K562 (cell line): ENCODE results near the gene EPHB1. TPM values are rescaled to one million over a fixed set of nuclear protein-coding genes. Genes with fewer than 3 reads are reported as not detected.

Experiments used
- ATAC-seq: fragments of 200-7000 bp; cut with Tn5 transposase; 3 replicates; pipeline ENCODE4 v1.9.1; 2020; ENCODE audit warnings: moderate library complexity
- BruUV-seq: library from RNA; stranded (reverse); fragments of 400-500 nt; replicated peaks from 2 replicates; lab custom pipeline; 2021; lab: Mats Ljungman, UMichigan
- CTCF ChIA-PET: fragments of 300-600 bp; formaldehyde crosslinking; extraction: SDS; loops from one replicate; lab custom pipeline; 2021; ENCODE audit warnings: low intra/inter-chr PET ratio; lab: Yijun Ruan, JAX
- POLR2A ChIA-PET: fragments of 300-600, 350-650 bp; sonication (Branson Sonifier 250); formaldehyde crosslinking; extraction: SDS; loops from one replicate; lab custom pipeline; 2021; ENCODE audit warnings: antibody characterized with exemption, inconsistent platforms; lab: Yijun Ruan, JAX
- DNase-seq, 4 experiments: peaks; one replicate each; pipeline versions ENCODE4 v3.0.0 to v3.0.0-alpha.2; 2011 to 2018; ENCODE audit warnings: low spot score in 3 of 4, mixed read lengths in 3 of 4; ENCODE audit errors: extremely low read depth in 1 of 4
- FAIRE-seq: peaks from 2 replicates; lab custom pipeline; 2011; peaks lifted over from hg19 to GRCh38; lab: Jason Lieb, UNC
- H2AFZ ChIP-seq: 2 replicates; pipeline ENCODE4 v1.6.0; 2011; ENCODE audit warnings: low read depth, low read length, control low read depth, inconsistent platforms
- H3K27ac ChIP-seq: fragments of 200-600 bp; 3 replicates; pipeline ENCODE4 v1.8.0; 2011; ENCODE audit warnings: low read depth, mild to moderate bottlenecking, control low read depth, inconsistent platforms, low read length, moderate library complexity, mixed read lengths; ENCODE audit errors: extremely low read depth
- H3K27me3 ChIP-seq, 2 experiments: fragments of 300-600 bp in 1 of 2; 2 replicates in 1 of 2; 3 replicates in 1 of 2; pipeline versions ENCODE4 v1.6.0 to v1.8.0; 2011; ENCODE audit warnings: inconsistent platforms in 2 of 2, low read length in 2 of 2, mild to moderate bottlenecking in 1 of 2, mixed read lengths in 1 of 2, moderate library complexity in 1 of 2; ENCODE audit not compliant: control insufficient read depth in 2 of 2, insufficient read depth in 2 of 2
- H3K36me3 ChIP-seq: fragments of 300-600 bp; 3 replicates; pipeline ENCODE4 v1.8.0; 2011; ENCODE audit warnings: mild to moderate bottlenecking, low read length, inconsistent platforms; ENCODE audit not compliant: control insufficient read depth, insufficient read depth
- H3K4me1 ChIP-seq, 2 experiments: fragments of 200-600 bp in 1 of 2; replicated peaks in 1 of 2; 2 replicates in 1 of 2; 3 replicates in 1 of 2; pipeline versions ENCODE4 v1.5.1 to v1.8.0; 2011; ENCODE audit warnings: inconsistent platforms in 2 of 2, low read length in 2 of 2, mild to moderate bottlenecking in 1 of 2, mixed read lengths in 1 of 2, moderate library complexity in 1 of 2; ENCODE audit not compliant: control insufficient read depth in 2 of 2, insufficient read depth in 2 of 2
- H3K4me2 ChIP-seq: 2 replicates; pipeline ENCODE4 v1.6.1; 2011; ENCODE audit warnings: low read length, control low read depth, inconsistent platforms, mixed read lengths; ENCODE audit not compliant: insufficient read depth
- H3K4me3 ChIP-seq: fragments of 200-600 bp; sonication (generic), shearing (Covaris generic); 2 replicates; pipeline ENCODE4 v1.5.1; 2016; ENCODE audit warnings: control low read depth, inconsistent platforms
- H3K79me2 ChIP-seq: fragments of 200-600 bp; 3 replicates; pipeline ENCODE4 v1.8.0; 2011; ENCODE audit warnings: low read length, inconsistent platforms; ENCODE audit not compliant: control insufficient read depth, insufficient read depth
- H3K9ac ChIP-seq, 2 experiments: 2 replicates each; pipeline versions ENCODE4 v1.6.0 to v1.6.1; 2011; ENCODE audit warnings: low read depth in 2 of 2, low read length in 2 of 2, control low read depth in 1 of 2, inconsistent platforms in 1 of 2, mild to moderate bottlenecking in 1 of 2, mixed read lengths in 1 of 2; ENCODE audit not compliant: insufficient read depth in 1 of 2
- H3K9me1 ChIP-seq: one replicate; pipeline ENCODE4 v1.6.0; 2011; ENCODE audit warnings: inconsistent platforms, mild to moderate bottlenecking, low read length, moderate library complexity; ENCODE audit not compliant: control insufficient read depth, insufficient read depth
- H3K9me3 ChIP-seq: replicated peaks from 2 replicates; pipeline ENCODE4 v1.5.1; 2011; ENCODE audit warnings: low read depth, low read length, inconsistent platforms; ENCODE audit not compliant: control insufficient read depth, insufficient read depth
- H4K20me1 ChIP-seq: replicated peaks from 2 replicates; pipeline ENCODE4 v1.6.1; 2011; ENCODE audit warnings: low read length, inconsistent platforms, mixed read lengths; ENCODE audit not compliant: control insufficient read depth, insufficient read depth
- CBX3 ChIP-seq, 2 experiments: IDR thresholded peaks; 1 replicate in 1 of 2; 2 replicates in 1 of 2; pipeline ENCODE4 v1.6.1; 2012; ENCODE audit warnings: inconsistent platforms in 2 of 2, low read length in 2 of 2, borderline replicate concordance in 1 of 2, control low read depth in 1 of 2
- LEF1 ChIP-seq: fragments of 450-650 bp; IDR thresholded peaks from 2 replicates; pipeline ENCODE4 v1.6.1; 2016; ENCODE audit warnings: mild to moderate bottlenecking
- NCOA4 ChIP-seq: fragments of 450-650 bp; IDR thresholded peaks from 2 replicates; pipeline ENCODE4 v1.6.1; 2018; ENCODE audit warnings: mild to moderate bottlenecking; ENCODE audit not compliant: partially characterized antibody
- NR0B1 ChIP-seq: fragments of 450-650 bp; IDR thresholded peaks from one replicate; pipeline ENCODE4 v1.6.1; 2018; ENCODE audit warnings: mild to moderate bottlenecking, moderate library complexity; ENCODE audit not compliant: partially characterized antibody
- RBM25 ChIP-seq: fragments of 200-400 bp; formaldehyde crosslinking; IDR thresholded peaks from 2 replicates; pipeline ENCODE4 v1.6.1; 2018; ENCODE audit warnings: low read length, low read depth, moderate library complexity; ENCODE audit not compliant: severe bottlenecking
- TEAD1 ChIP-seq, 2 experiments: fragments of 450-650 bp in 1 of 2; sonication (generic) in 1 of 2; formaldehyde crosslinking; IDR thresholded peaks; 2 replicates each; pipeline versions ENCODE4 v1.4.0 to v1.8.0; 2020 to 2022; ENCODE audit warnings: mild to moderate bottlenecking in 2 of 2, missing genetic modification reagents in 1 of 2
- WGBS: fragments of 100-300 bp; shearing (Covaris generic); methylation state at CpG from one replicate; pipeline ENCODE4 v1.1.6; 2016; ENCODE audit warnings: low coverage, mixed read lengths; ENCODE audit not compliant: insufficient coverage; ENCODE audit errors: missing lambda C conversion rate; 5-methylcytosine and 5-hydroxymethylcytosine counted together
- in situ Hi-C: fragments of 300-500 bp; cut with MboI; formaldehyde crosslinking; loops from 4 replicates; pipeline ENCODE4 v1.15.0; 2018; ENCODE audit warnings: inconsistent platforms, mixed read lengths
- intact Hi-C: fragments of 100-400 bp; cut with micrococcal nuclease; formaldehyde crosslinking; loops from 2 replicates; pipeline ENCODE4 v1.14.2; 2022
- polyA plus RNA-seq, 8 experiments: library from polyadenylated mRNA; depleted of rRNA in 4 of 8; stranded (reverse) in 5 of 8; unstranded in 3 of 8; fragments of >200 nt; fragmentation: Nextera tagmentation in 2 of 8; fragmentation: Illumina TruSeq in 1 of 8; extraction: Ambion mirVana in 2 of 8; extraction: Trizol in 1 of 8; gene quantifications; 2 replicates each; pipeline versions ENCODE4 v1.2.1 to v1.2.3, GENCODE V29; 2011 to 2014; ENCODE audit warnings: inconsistent platforms in 1 of 8, missing spikeins in 1 of 8
- total RNA-seq, 7 experiments: library from RNA; depleted of rRNA in 6 of 7; stranded (reverse); fragments of >200 nt in 6 of 7; fragmentation: Illumina TruSeq in 2 of 7; extraction: Trizol in 2 of 7; gene quantifications; 2 replicates each; pipeline versions ENCODE4 v1.2.1 to v1.2.3, GENCODE V29; 2011 to 2021; ENCODE audit warnings: low replicate concordance in 1 of 7
- TF ChIP-seq, protein P1 (sequence below): fragments of 450-650 bp; formaldehyde crosslinking; conservative IDR thresholded peaks from 2 replicates; pipeline ENCODE4 v1.4.0; 2022; ENCODE audit warnings: mild to moderate bottlenecking, missing genetic modification characterization

Gene EPHB1
- total and polyA plus RNA-seq, 9 of the 15 experiments (the other 6 are each of a cell fraction or from before 2014, with no cell fraction given), result 0.29 TPM; not detected in 8

GRCh38 chr3:135014566-135014965 lies 219.5 kb downstream of the EPHB1 start:
- ChIA-PET CTCF (no interaction called here), POLR2A (no interaction called here)
- no peak for DNase-seq

More at GRCh38 chr3:135014566-135014965, 219.5 kb downstream of the EPHB1 start:
- H3K4me2 ChIP-seq, result no peak overlapping the region
- BruUV-seq, result no TSS peak
- no peak for ATAC-seq
- H3K27me3 ChIP-seq, result peaks cover 0 to 4% of the 10 kb centered on the region in 2 experiments; a peak in 1 of 5 replicates
- H3K79me2 ChIP-seq, result no peaks in the 10 kb centered on the region
- intact Hi-C loops, result no loop called here
- H3K27ac ChIP-seq, result no peak overlapping the region
- no peak overlapping the region for H3K4me3 ChIP-seq
- TF ChIP-seq, protein P1, sequence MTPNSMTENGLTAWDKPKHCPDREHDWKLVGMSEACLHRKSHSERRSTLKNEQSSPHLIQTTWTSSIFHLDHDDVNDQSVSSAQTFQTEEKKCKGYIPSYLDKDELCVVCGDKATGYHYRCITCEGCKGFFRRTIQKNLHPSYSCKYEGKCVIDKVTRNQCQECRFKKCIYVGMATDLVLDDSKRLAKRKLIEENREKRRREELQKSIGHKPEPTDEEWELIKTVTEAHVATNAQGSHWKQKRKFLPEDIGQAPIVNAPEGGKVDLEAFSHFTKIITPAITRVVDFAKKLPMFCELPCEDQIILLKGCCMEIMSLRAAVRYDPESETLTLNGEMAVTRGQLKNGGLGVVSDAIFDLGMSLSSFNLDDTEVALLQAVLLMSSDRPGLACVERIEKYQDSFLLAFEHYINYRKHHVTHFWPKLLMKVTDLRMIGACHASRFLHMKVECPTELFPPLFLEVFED, result no peak
- TF ChIP-seq TEAD1 (CRISPR knock-in tag; IDR thresholded peaks at IDR 0.05), result no peak
- TF ChIP-seq LEF1, result no peak
- no peak for TF ChIP-seq CBX3 (IDR thresholded peaks at IDR 0.05; ENCODE audit: borderline replicate concordance in 1 of 2, low read length in 2 of 2)
- no peak for TF ChIP-seq RBM25
- TF ChIP-seq NCOA4, result no peak
- no peak for TF ChIP-seq NR0B1
- TF ChIP-seq, all 486 proteins: peak for 0
- Histone ChIP-seq H3K36me3 (no peaks in the 10 kb centered on the region), H3K9me1 (no peaks in the 10 kb centered on the region), H2AFZ (no peak overlapping the region), H3K9ac (no peak overlapping the region), H3K4me1 (no peaks in the 10 kb centered on the region), H4K20me1 (no peaks in the 10 kb centered on the region), H3K9me3 (no peaks in the 10 kb centered on the region)
- in situ Hi-C loops, result no loop called here
- 0% methylated on average over 1 of the region's 1 CpG for WGBS
- FAIRE-seq, result no peak
